ENCODE measurements around the gene SKIC3. TPM values are rescaled to one million over a fixed set of nuclear protein-coding genes. Genes with fewer than 3 reads are reported as not detected.

SKIC3 gene
- total and polyA plus RNA-seq, 2 experiments from 2014 or later, result 75.1 to 111 TPM

GRCh38 chr5:95520206-95520605, 34.6 kb downstream of the SKIC3 start:
- Mint-ChIP-seq H3K27me3 (ENCODE audit: insufficient read depth, low read depth, poor library complexity) (no peaks in the 10 kb centered on the region), H3K9me3 (no peaks in the 10 kb centered on the region), H3K36me3 (ENCODE audit: low read depth) (peaks cover 26% of the 10 kb centered on the region), H3K4me3 (no peak overlapping the region), H3K27ac (no peak overlapping the region), H3K4me1 (no peaks in the 10 kb centered on the region)
- Histone ChIP-seq H3K79me2 (replicated peaks; ENCODE audit: insufficient read depth) (no peaks in the 10 kb centered on the region), H3K9me2 (ENCODE audit: insufficient read depth) (no peaks in the 10 kb centered on the region), H4K20me1 (replicated peaks; ENCODE audit: insufficient read depth) (no peaks in the 10 kb centered on the region), H3K4me2 (no peak overlapping the region), H2AFZ (no peak overlapping the region), H3K4me3 (no peak overlapping the region), H3K4me1 (ENCODE audit: insufficient read depth) (no peaks in the 10 kb centered on the region), H3K27me3 (ENCODE audit: insufficient read depth) (no peaks in the 10 kb centered on the region), H3K27ac (ENCODE audit: low read depth) (no peak overlapping the region), H3K36me3 (ENCODE audit: insufficient read depth) (peaks cover 7% of the 10 kb centered on the region; the same call in 1 of the 2 replicates), H3F3A (replicated peaks; ENCODE audit: low read depth) (no peaks in the 10 kb centered on the region)
- TF ChIP-seq EZH2 (IDR thresholded peaks at IDR 0.05; ENCODE audit: low read depth, unreplicated experiment) (no peak), STAT1 (IDR thresholded peaks at IDR 0.05; ENCODE audit: unreplicated experiment) (no peak), REST (IDR thresholded peaks at IDR 0.05; ENCODE audit: unreplicated experiment) (no peak), CTCF (conservative IDR thresholded peaks at IDR 0.05; ENCODE audit: low read depth in 2 of 2) (no peak), ZNF462 (CRISPR knock-in tag; IDR thresholded peaks at IDR 0.05) (no peak), ETS1 (IDR thresholded peaks at IDR 0.05) (no peak), NANOG (IDR thresholded peaks at IDR 0.05; ENCODE audit: borderline replicate concordance) (no peak), JUNB (IDR thresholded peaks at IDR 0.05; ENCODE audit: unreplicated experiment) (no peak), ZNF331 (CRISPR knock-in tag; IDR thresholded peaks at IDR 0.05; ENCODE audit: low read depth) (no peak), POLR2AphosphoS5 (IDR thresholded peaks at IDR 0.05; ENCODE audit: low read depth) (no peak), EZH2phosphoT487 (IDR thresholded peaks at IDR 0.05; ENCODE audit: unreplicated experiment) (no peak), ZNF114 (CRISPR knock-in tag; IDR thresholded peaks at IDR 0.05) (no peak)
- DNase-seq (ENCODE audit: low spot score) (no peak), ATAC-seq (no peak)

Measured in GM23338 (cell line).